Tibial nerve (tissue), 3 donors: ENCODE results near the gene DLG1.

Experiments
- CTCF ChIP-seq, 5 experiments: fragments of 200-600 bp in 3 of 5; fragments of 450-650 bp in 2 of 5; sonication (generic) in 3 of 5; IDR thresholded peaks; one replicate each; pipeline ENCODE4 v1.5.1; 2016 to 2019; ENCODE audit warnings: antibody characterized with exemption in 5 of 5, mild to moderate bottlenecking in 3 of 5, moderate library complexity in 2 of 5
- POLR2A ChIP-seq, 2 donors: fragments of 450-650 bp; IDR thresholded peaks; one replicate each; pipeline ENCODE4 v1.6.1; 2017; ENCODE audit warnings: antibody characterized with exemption in 2 of 2, mild to moderate bottlenecking in 2 of 2, moderate library complexity in 2 of 2

- TF ChIP-seq CTCF (IDR thresholded peaks at IDR 0.05), result no peak
- no peak for TF ChIP-seq POLR2A (IDR thresholded peaks at IDR 0.05)
Observed at GRCh38 chr3:197335428-197336132, 37.2 kb upstream of the DLG1 start.
